22Rv1 (cell line): ENCODE data around the gene DLL4.

Source experiments
- CTCF ChIP-seq: fragments of 450-650 bp; IDR thresholded peaks from 2 replicates; pipeline ENCODE4 v1.5.1; 2017; ENCODE audit warnings: mild to moderate bottlenecking
- ZFX ChIP-seq: fragments of 450-650 bp; IDR thresholded peaks from 2 replicates; pipeline ENCODE4 v1.6.1; 2017; ENCODE audit warnings: antibody characterized with exemption, borderline replicate concordance

- TF ChIP-seq CTCF (peak; percentile 98), ZFX (no peak)
Observed at GRCh38 chr15:40941528-40942336, 12.6 kb downstream of the DLL4 start.
